ENCODE measurements around the gene NPB. TPM values are rescaled to one million over a fixed set of nuclear protein-coding genes. Genes with fewer than 3 reads are reported as not detected.
A peak's percentile ranks its signal among the peaks of the same experiment; 100 is the strongest.

The NPB gene
- polyA plus RNA-seq, 3 donors = 0.08 to 0.16 TPM; not detected in 1

GRCh38 chr17:81927653-81928543 lies 25.9 kb downstream of the NPB start, which contains the start of gene MAFG:
TSS of gene MAFG (minus strand) at chr17:81927735. CDS start at chr17:81923185, 4,550 bp downstream.
- Histone ChIP-seq H3K4me2 (replicated peaks; ENCODE audit: extremely low read depth, low read length, poor library complexity, severe bottlenecking) (peak within 1 kb of the TSS; percentile 90), H3K4me3 (replicated peaks in 1 of 3; ENCODE audit: low read depth in 2 of 3, low read length in 3 of 3) (peak within 1 kb of the TSS; percentile 70 to 81 (median 74)), H3K9ac (ENCODE audit: insufficient read depth, low read length, poor library complexity, severe bottlenecking) (peak within 1 kb of the TSS; percentile 99), H3K4me1 (ENCODE audit: control insufficient read depth in 1 of 2, insufficient read depth in 2 of 2, low read length in 2 of 2) (peaks cover 48 to 54% of the 10 kb centered on the region in 2 donors), H3K27me3 (ENCODE audit: control insufficient read depth in 2 of 2, insufficient read depth in 2 of 2, low read length in 2 of 2) (peaks cover 9 to 39% of the 10 kb centered on the region in 2 donors), H4K20me1 (ENCODE audit: insufficient read depth, low read length) (peaks cover 35% of the 10 kb centered on the region), H3K9me3 (replicated peaks in 1 of 2; ENCODE audit: control insufficient read depth in 1 of 2, insufficient read depth in 1 of 2, low read length in 2 of 2) (no peaks in the 10 kb centered on the region), H2AFZ (ENCODE audit: insufficient read depth, low read depth, low read length, poor library complexity, severe bottlenecking) (peak within 1 kb of the TSS; percentile 73), H3K79me2 (ENCODE audit: insufficient read depth, low read length) (peaks cover 43% of the 10 kb centered on the region), H3K27ac (ENCODE audit: low read depth in 1 of 2, low read length in 2 of 2) (peak within 1 kb of the TSS; percentile 95 to 99), H3K36me3 (replicated peaks in 1 of 2; ENCODE audit: control insufficient read depth in 1 of 2, insufficient read depth in 2 of 2, low read length in 2 of 2) (no peaks in the 10 kb centered on the region)
- TF ChIP-seq CTCF (IDR thresholded peaks at IDR 0.05) = peak; percentile 33
- peak; percentile 89 to 95 (median 95) for DNase-seq
- intact Hi-C loops (cut with micrococcal nuclease) = loop anchor here in 1 of 2 donors (5.0 kb wide), 2 partner anchors 49 to 56 kb away; partner anchors contain the start of genes ARHGDIA and ASPSCR1
- peaks cover 0 to 2% of the 10 kb centered on the region in 2 donors for H3K36me3 Mint-ChIP-seq
- H3K4me1 Mint-ChIP-seq = peaks cover 47% of the 10 kb centered on the region
- under 1% methylated on average over 83 of the region's 98 CpGs for WGBS (ENCODE audit: insufficient coverage)
- H3K27me3 Mint-ChIP-seq (ENCODE audit: low read depth in 3 of 3) = peaks cover 31 to 44% (median 32%) of the 10 kb centered on the region in 3 donors
- H3K4me3 Mint-ChIP-seq = peak within 1 kb of the TSS; percentile 91 to 93
- H3K9me3 Mint-ChIP-seq = peaks cover 0 to 5% (median 0%) of the 10 kb centered on the region in 7 donors
- peak within 1 kb of the TSS; percentile 97 to 98 (median 98) for H3K27ac Mint-ChIP-seq

GRCh38 chr17:81928544-81929252 lies 26.7 kb downstream of the NPB start:
- TF ChIP-seq CTCF (IDR thresholded peaks at IDR 0.05) = no peak
- peaks cover 42% of the 10 kb centered on the region for H3K4me1 Mint-ChIP-seq
- 16% methylated on average over 36 of the region's 44 CpGs for WGBS (ENCODE audit: insufficient coverage)
- intact Hi-C loops (cut with micrococcal nuclease) = loop anchor here in 1 of 2 donors (5.0 kb wide), 2 partner anchors 49 to 56 kb away; partner anchors contain the start of genes ARHGDIA and ASPSCR1
- H3K4me2 ChIP-seq (replicated peaks; ENCODE audit: extremely low read depth, low read length, poor library complexity, severe bottlenecking) = peak overlapping the region; percentile 75
- peak overlapping the region; percentile 73 for H2AFZ ChIP-seq (ENCODE audit: insufficient read depth, low read depth, low read length, poor library complexity, severe bottlenecking)
- peaks cover 40 to 46% of the 10 kb centered on the region in 2 donors for H3K4me1 ChIP-seq (ENCODE audit: control insufficient read depth in 1 of 2, insufficient read depth in 2 of 2, low read length in 2 of 2)
- peak overlapping the region; percentile 99 for H3K9ac ChIP-seq (ENCODE audit: insufficient read depth, low read length, poor library complexity, severe bottlenecking)
- H3K4me3 Mint-ChIP-seq = peak overlapping the region; percentile 60 to 78
- H3K9me3 ChIP-seq (replicated peaks in 1 of 2; ENCODE audit: control insufficient read depth in 1 of 2, insufficient read depth in 1 of 2, low read length in 2 of 2) = no peaks in the 10 kb centered on the region
- H3K27ac Mint-ChIP-seq = peak overlapping the region in 1 of 7 donors; percentile 31
- peaks cover 27% of the 10 kb centered on the region for H4K20me1 ChIP-seq (ENCODE audit: insufficient read depth, low read length)
- peaks cover 0 to 2% of the 10 kb centered on the region in 2 donors for H3K36me3 Mint-ChIP-seq
- peaks cover 9 to 39% of the 10 kb centered on the region in 2 donors for H3K27me3 ChIP-seq (ENCODE audit: control insufficient read depth in 2 of 2, insufficient read depth in 2 of 2, low read length in 2 of 2)
- peak overlapping the region in 1 of 3 experiments; percentile 71 for H3K4me3 ChIP-seq (replicated peaks in 1 of 3; ENCODE audit: low read depth in 2 of 3, low read length in 3 of 3)
- H3K27me3 Mint-ChIP-seq (ENCODE audit: low read depth in 3 of 3) = peaks cover 32 to 45% (median 36%) of the 10 kb centered on the region in 3 donors
- H3K79me2 ChIP-seq (ENCODE audit: insufficient read depth, low read length) = peaks cover 35% of the 10 kb centered on the region
- no peak for DNase-seq
- peaks cover 0 to 5% (median 0%) of the 10 kb centered on the region in 7 donors for H3K9me3 Mint-ChIP-seq
- no peak overlapping the region for H3K27ac ChIP-seq (ENCODE audit: low read depth in 1 of 2, low read length in 2 of 2)
- no peaks in the 10 kb centered on the region for H3K36me3 ChIP-seq (replicated peaks in 1 of 2; ENCODE audit: control insufficient read depth in 1 of 2, insufficient read depth in 2 of 2, low read length in 2 of 2)

Data from CD14-positive monocyte (primary cell).